Ovary (tissue), 9 donors: ENCODE data around the gene SLC9A9. TPM values are rescaled to one million over a fixed set of nuclear protein-coding genes. Genes with fewer than 3 reads are reported as not detected.
"Not testable (repeated sequence)": the region's sequence is repeated elsewhere in the genome, so short reads cannot be mapped to it uniquely, and the experiment has no call there.

Source experiments
- DNase-seq, 5 donors: peaks; one replicate each; pipeline ENCODE4 v3.0.0-alpha.2; 2019 to 2020
- H3K27ac ChIP-seq, 2 donors: fragments of 200-600 bp; one replicate each; pipeline versions ENCODE4 v1.5.1 to v1.8.0; 2019 to 2022
- H3K27me3 ChIP-seq: fragments of 200-600 bp; one replicate; pipeline ENCODE4 v1.8.0; 2022
- H3K36me3 ChIP-seq: fragments of 200-600 bp; sonication (generic); one replicate; pipeline ENCODE4 v1.5.1; 2019
- H3K4me1 ChIP-seq: one replicate; pipeline ENCODE4 v1.8.1; 2013; ENCODE audit warnings: mild to moderate bottlenecking, moderate library complexity; ENCODE audit not compliant: insufficient read depth
- H3K4me3 ChIP-seq: fragments of 200-600 bp; sonication (generic); one replicate; pipeline ENCODE4 v1.5.1; 2017
- H3K9me3 ChIP-seq, 2 donors: fragments of 200-600 bp in 1 of 2; sonication (generic) in 1 of 2; one replicate each; pipeline versions ENCODE4 v1.5.1 to v1.8.1; 2013 to 2019; ENCODE audit warnings: mild to moderate bottlenecking in 1 of 2, moderate library complexity in 1 of 2
- CTCF ChIP-seq, 3 donors: fragments of 450-650 bp in 2 of 3; fragments of 200-600 bp in 1 of 3; IDR thresholded peaks; one replicate each; pipeline versions ENCODE4 v1.5.1 to v1.8.0; 2016 to 2022; ENCODE audit warnings: antibody characterized with exemption in 3 of 3, mild to moderate bottlenecking in 1 of 3
- EP300 ChIP-seq: sonication (generic); formaldehyde crosslinking; IDR thresholded peaks from one replicate; pipeline ENCODE4 v1.6.1; 2017; ENCODE audit warnings: antibody characterized with exemption
- POLR2A ChIP-seq: fragments of 450-650 bp; IDR thresholded peaks from one replicate; pipeline ENCODE4 v1.6.1; 2017; ENCODE audit warnings: antibody characterized with exemption, mild to moderate bottlenecking, moderate library complexity
- WGBS, 3 donors: extraction: QIAGEN DNeasy Blood & Tissue Kit in 1 of 3; methylation state at CpG; one replicate each; pipeline versions ENCODE4 v1.1.5 to v1.1.7; 2013 to 2017; 5-methylcytosine and 5-hydroxymethylcytosine counted together
- intact Hi-C, 4 donors: fragments of 100-400 bp; cut with DNase I; formaldehyde crosslinking; loops; one replicate each; pipeline versions ENCODE4 v1.11.0 to v1.15.1; 2022 to 2023
- polyA plus RNA-seq, 2 donors: library from polyadenylated mRNA; stranded (reverse); fragments of 200-250 nt in 1 of 2; fragments of 350-450 nt in 1 of 2; fragmentation: Illumina TruSeq in 1 of 2; extraction: RNeasy Lipid Tissue Mini Kit (QIAGEN cat#74804) in 1 of 2; gene quantifications; one replicate each; pipeline ENCODE4 v1.2.3, GENCODE V29; 2013 to 2014
- total RNA-seq, 7 donors: library from RNA; depleted of rRNA in 2 of 7; stranded (reverse); fragments of >200 nt in 2 of 7; fragmentation: NEBNext Ultra II Directional in 3 of 7; extraction: Animal tissue kit (Norgen Biotek cat#: 25700) in 3 of 7; gene quantifications; one replicate each; pipeline versions ENCODE4 v1.1.0 to v1.2.4, GENCODE V29; 2016 to 2023
- donor health status: DM: no; HTN: no; CAD: no; lungs with moderate emphysema.
- donor health status: DM: no; HTN: no; CAD: no.
- donor health status: Bipolar disorder and iron deficiency.
- donor health status: DM: yes; HTN: yes; CAD: no.
- donor health status: DM: no; HTN: no; CAD: no.
- donor health status: DM: yes; HTN: yes; CAD: no.

SLC9A9 gene
- total and polyA plus RNA-seq, 9 donors, result 7.0 to 22.7 (median 13.5) TPM

- intact Hi-C loops, result no loop called here
- no peak for DNase-seq
- Histone ChIP-seq H3K27me3 (no peaks in the 10 kb centered on the region), H3K36me3 (no peaks in the 10 kb centered on the region), H3K9me3 (no peaks in the 10 kb centered on the region), H3K27ac (no peak overlapping the region), H3K4me1 (peaks cover 2% of the 10 kb centered on the region), H3K4me3 (no peak overlapping the region)
- WGBS, 3 donors, result 87 to 94% (median 92%) methylated on average over 3 of the region's 3 CpGs
- no peak for TF ChIP-seq CTCF (IDR thresholded peaks at IDR 0.05)
- no peak for TF ChIP-seq POLR2A
- TF ChIP-seq EP300, result no peak
Measured at GRCh38 chr3:143883151-143883550, 34.9 kb upstream of the SLC9A9 start.

GRCh38 chr3:143881095-143881494 is 32.8 kb upstream of the SLC9A9 start:
- 93 to 98% (median 95%) methylated on average over 3 of the region's 3 CpGs for WGBS, 3 donors
- no peak for DNase-seq
- Histone ChIP-seq H3K27ac (no peak overlapping the region), H3K27me3 (no peaks in the 10 kb centered on the region), H3K9me3 (no peaks in the 10 kb centered on the region), H3K36me3 (no peaks in the 10 kb centered on the region), H3K4me1 (peaks cover 1% of the 10 kb centered on the region), H3K4me3 (no peak overlapping the region)
- TF ChIP-seq CTCF (IDR thresholded peaks at IDR 0.05) (no peak), POLR2A (no peak)
- intact Hi-C loops, result no loop called here

- no peaks in the 10 kb centered on the region for H3K36me3 ChIP-seq
- no peaks in the 10 kb centered on the region for H3K4me1 ChIP-seq
- no peaks in the 10 kb centered on the region for H3K9me3 ChIP-seq
- no peaks in the 10 kb centered on the region for H3K27me3 ChIP-seq
- intact Hi-C loops, result no loop called here
- TF ChIP-seq POLR2A (no peak), EP300 (no peak), CTCF (IDR thresholded peaks at IDR 0.05) (no peak)
- no peak overlapping the region for H3K4me3 ChIP-seq
- DNase-seq, result no peak
- H3K27ac ChIP-seq, result no peak overlapping the region
Measured at GRCh38 chr3:143875546-143875945, 27.3 kb upstream of the SLC9A9 start.

- H3K36me3 ChIP-seq, H3K27me3 ChIP-seq, H3K4me3 ChIP-seq, H3K9me3 ChIP-seq, intact Hi-C loops, H3K27ac ChIP-seq, DNase-seq, H3K4me1 ChIP-seq: not testable (repeated sequence)
- 94 to 95% (median 95%) methylated on average over 5 of the region's 5 CpGs for WGBS, 3 donors
Measured at GRCh38 chr3:143873553-143873952, 25.3 kb upstream of the SLC9A9 start.

GRCh38 chr3:143865302-143865701 is 17.0 kb upstream of the SLC9A9 start:
- Histone ChIP-seq H3K9me3 (no peaks in the 10 kb centered on the region), H3K36me3 (no peaks in the 10 kb centered on the region), H3K27ac (no peak overlapping the region), H3K4me3 (no peak overlapping the region), H3K27me3 (no peaks in the 10 kb centered on the region), H3K4me1 (no peaks in the 10 kb centered on the region)
- no peak for TF ChIP-seq POLR2A
- TF ChIP-seq EP300, result no peak
- no peak for TF ChIP-seq CTCF (IDR thresholded peaks at IDR 0.05)
- 69 to 79% (median 70%) methylated on average over 1 of the region's 1 CpG for WGBS, 3 donors
- no peak for DNase-seq
- intact Hi-C loops, result no loop called here
